Left ventricle myocardium inferior (tissue), 1 donor: ENCODE results near the gene SHISA9. TPM values are rescaled to one million over a fixed set of nuclear protein-coding genes. Genes with fewer than 3 reads are reported as not detected.

Source experiments
- DNase-seq: peaks from one replicate; pipeline ENCODE4 v3.0.0-alpha.2; 2020
- H3K27ac ChIP-seq: fragments of 200-600 bp; replicated peaks from 2 replicates; pipeline ENCODE4 v1.8.0; 2021
- H3K27me3 ChIP-seq: fragments of 200-600 bp; 2 replicates; pipeline ENCODE4 v1.8.0; 2021; ENCODE audit warnings: low read depth
- H3K36me3 ChIP-seq: fragments of 200-600 bp; 2 replicates; pipeline ENCODE4 v1.8.0; 2021
- H3K4me1 ChIP-seq: fragments of 200-600 bp; 2 replicates; pipeline ENCODE4 v1.8.0; 2021
- H3K4me3 ChIP-seq: fragments of 200-600 bp; 2 replicates; pipeline ENCODE4 v1.8.0; 2021; ENCODE audit warnings: mild to moderate bottlenecking, moderate library complexity
- H3K9me3 ChIP-seq: fragments of 200-600 bp; replicated peaks from 2 replicates; pipeline ENCODE4 v1.8.0; 2021
- intact Hi-C: fragments of 100-400 bp; cut with micrococcal nuclease; formaldehyde crosslinking; loops from one replicate; pipeline ENCODE4 v1.11.0; 2022
- total RNA-seq: library from RNA; stranded (reverse); fragmentation: NEBNext Ultra II Directional; extraction: Animal tissue kit (Norgen Biotek cat#: 25700); gene quantifications from one replicate; pipeline ENCODE4 v1.2.1, GENCODE V29; 2021
- TF ChIP-seq, protein P1 (sequence below): fragments of 200-600 bp; IDR thresholded peaks from 2 replicates; pipeline ENCODE4 v1.8.0; 2021; ENCODE audit warnings: antibody characterized with exemption, mild to moderate bottlenecking, borderline replicate concordance
- donor health status: DM: no; HTN: yes; CAD: no; lungs with severe emphysema.

The SHISA9 gene
- total RNA-seq, 1 donor from 2014 or later = 0.30 TPM

DNA sequence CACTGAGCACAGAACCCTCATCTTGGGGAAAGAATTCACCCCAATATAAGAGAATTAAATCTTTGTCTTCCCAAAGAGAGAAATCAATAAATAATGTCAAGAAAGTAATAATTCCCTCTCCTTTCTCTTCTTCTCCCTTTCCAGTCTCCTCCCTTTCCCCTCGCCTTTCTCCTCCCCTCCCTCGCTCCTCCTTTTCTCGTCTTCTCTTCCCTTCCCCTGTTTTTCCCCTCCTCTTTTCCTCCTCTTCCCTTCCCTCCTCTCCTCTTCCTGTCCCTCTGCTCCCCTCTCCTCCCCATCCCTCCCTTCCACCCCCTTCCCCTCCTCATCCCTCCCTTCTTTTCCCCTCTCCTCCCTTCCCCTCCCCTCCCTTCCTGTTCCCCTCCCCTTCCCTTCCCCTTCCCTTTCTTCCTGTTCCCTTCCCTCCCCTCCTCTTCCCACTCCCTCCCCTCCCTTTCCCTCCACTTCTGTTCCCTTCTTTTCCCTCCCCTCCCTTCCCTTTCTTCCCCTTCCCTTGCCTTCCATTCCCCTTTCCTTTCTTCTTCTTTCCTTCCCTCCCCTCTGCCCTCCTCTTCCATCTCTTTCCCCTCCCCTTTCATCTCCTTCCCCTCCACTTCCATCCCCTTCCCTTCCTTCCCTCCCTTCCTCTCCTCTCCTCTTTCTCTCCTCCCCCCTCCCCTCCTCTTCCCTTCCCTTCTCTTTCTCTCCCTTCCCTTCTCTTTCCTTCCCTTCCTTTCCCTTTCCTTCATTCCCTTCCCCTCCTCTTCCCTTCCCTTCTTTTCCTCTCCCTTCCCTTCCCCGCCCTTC, 363.6 kb downstream of the SHISA9 start:
- TF ChIP-seq, protein P1, sequence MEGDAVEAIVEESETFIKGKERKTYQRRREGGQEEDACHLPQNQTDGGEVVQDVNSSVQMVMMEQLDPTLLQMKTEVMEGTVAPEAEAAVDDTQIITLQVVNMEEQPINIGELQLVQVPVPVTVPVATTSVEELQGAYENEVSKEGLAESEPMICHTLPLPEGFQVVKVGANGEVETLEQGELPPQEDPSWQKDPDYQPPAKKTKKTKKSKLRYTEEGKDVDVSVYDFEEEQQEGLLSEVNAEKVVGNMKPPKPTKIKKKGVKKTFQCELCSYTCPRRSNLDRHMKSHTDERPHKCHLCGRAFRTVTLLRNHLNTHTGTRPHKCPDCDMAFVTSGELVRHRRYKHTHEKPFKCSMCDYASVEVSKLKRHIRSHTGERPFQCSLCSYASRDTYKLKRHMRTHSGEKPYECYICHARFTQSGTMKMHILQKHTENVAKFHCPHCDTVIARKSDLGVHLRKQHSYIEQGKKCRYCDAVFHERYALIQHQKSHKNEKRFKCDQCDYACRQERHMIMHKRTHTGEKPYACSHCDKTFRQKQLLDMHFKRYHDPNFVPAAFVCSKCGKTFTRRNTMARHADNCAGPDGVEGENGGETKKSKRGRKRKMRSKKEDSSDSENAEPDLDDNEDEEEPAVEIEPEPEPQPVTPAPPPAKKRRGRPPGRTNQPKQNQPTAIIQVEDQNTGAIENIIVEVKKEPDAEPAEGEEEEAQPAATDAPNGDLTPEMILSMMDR = no peak
- Histone ChIP-seq H3K9me3 (peaks cover 3% of the 10 kb centered on the region), H3K36me3 (no peaks in the 10 kb centered on the region), H3K4me3 (no peak overlapping the region), H3K27ac (no peak overlapping the region), H3K4me1 (no peaks in the 10 kb centered on the region), H3K27me3 (peaks cover 10% of the 10 kb centered on the region)
- intact Hi-C loops = no loop called here
- DNase-seq = no peak

DNA sequence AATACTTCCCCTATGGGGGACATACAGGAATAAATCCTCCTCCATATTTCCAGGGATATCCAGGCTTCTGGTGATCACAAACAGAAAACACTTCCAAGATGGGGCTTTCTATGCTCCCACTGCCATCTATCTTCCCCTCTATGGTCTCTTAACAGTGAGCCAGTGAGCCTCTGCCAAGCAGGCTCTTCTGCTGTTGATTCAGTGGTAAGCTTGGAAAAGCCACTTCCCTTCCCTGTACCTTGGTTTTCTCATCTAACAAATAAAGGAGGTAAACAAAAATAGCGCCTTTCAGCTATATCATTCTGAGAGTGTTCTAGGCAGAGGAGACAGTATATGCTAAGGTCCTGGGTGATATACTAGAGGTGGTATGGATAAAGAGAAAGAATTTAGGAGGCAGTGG, 368.0 kb downstream of the SHISA9 start:
- DNase-seq = no peak
- Histone ChIP-seq H3K9me3 (no peaks in the 10 kb centered on the region), H3K27ac (no peak overlapping the region), H3K4me3 (no peak overlapping the region), H3K27me3 (peaks cover 10% of the 10 kb centered on the region), H3K36me3 (no peaks in the 10 kb centered on the region), H3K4me1 (no peaks in the 10 kb centered on the region)
- intact Hi-C loops = no loop called here
- TF ChIP-seq, protein P1 = no peak

DNA sequence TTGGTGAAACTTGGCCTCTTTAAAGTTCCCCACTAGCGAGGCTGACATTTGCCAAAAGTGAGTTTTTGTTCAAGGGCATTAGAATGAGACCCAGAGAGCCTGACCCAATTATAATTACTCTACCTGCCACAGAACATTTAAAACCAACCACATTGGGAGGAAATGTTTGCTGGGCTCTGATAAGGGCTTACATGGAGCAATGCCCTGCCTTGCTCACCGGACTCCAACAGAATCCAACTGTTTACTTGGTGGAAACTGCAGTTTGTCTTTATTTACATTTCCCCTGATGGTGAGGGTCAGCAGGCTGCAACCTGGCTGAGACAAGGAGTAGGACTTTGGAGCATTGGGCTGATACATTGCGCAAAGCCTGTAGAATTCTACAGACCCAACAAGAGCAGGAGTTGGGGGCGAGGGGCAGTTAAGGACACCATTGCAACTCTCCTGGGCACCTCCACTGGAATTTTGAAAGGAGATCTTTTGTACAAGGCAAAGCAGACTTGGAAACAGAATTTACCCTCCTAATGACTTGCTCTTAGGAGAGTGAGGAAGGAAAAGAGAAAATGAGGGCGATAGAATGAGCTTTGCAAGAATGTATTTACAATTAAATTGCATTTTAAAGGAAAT, 368.6 kb downstream of the SHISA9 start:
- no peak for DNase-seq
- H3K4me3 ChIP-seq = no peak overlapping the region
- H3K27me3 ChIP-seq = peaks cover 10% of the 10 kb centered on the region
- no peaks in the 10 kb centered on the region for H3K4me1 ChIP-seq
- no peak overlapping the region for H3K27ac ChIP-seq
- no peaks in the 10 kb centered on the region for H3K36me3 ChIP-seq
- intact Hi-C loops = no loop called here
- H3K9me3 ChIP-seq = no peaks in the 10 kb centered on the region
- TF ChIP-seq, protein P1 = no peak

DNA sequence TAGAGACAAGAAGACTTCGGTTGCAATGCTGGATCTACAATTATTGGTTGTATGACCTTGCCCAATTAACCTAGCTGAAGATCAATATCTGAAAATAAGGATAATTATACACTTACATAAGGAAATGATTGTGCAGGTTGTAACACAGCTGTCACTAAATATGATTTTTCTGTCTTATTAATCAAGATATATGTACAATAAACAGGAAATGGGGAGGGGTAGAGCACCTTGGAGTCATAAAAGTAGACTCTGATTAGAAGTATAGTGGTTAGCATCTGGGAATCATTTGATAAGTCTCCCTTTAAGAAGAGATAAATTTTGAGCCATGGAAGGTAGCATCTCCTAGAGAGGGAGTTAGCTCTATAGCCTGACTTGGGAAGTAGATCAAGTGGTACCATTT, 369.2 kb downstream of the SHISA9 start:
- Histone ChIP-seq H3K36me3 (no peaks in the 10 kb centered on the region), H3K4me3 (no peak overlapping the region), H3K4me1 (no peaks in the 10 kb centered on the region), H3K27ac (no peak overlapping the region), H3K27me3 (peaks cover 10% of the 10 kb centered on the region), H3K9me3 (no peaks in the 10 kb centered on the region)
- intact Hi-C loops = no loop called here
- TF ChIP-seq, protein P1 = no peak
- no peak for DNase-seq

DNA sequence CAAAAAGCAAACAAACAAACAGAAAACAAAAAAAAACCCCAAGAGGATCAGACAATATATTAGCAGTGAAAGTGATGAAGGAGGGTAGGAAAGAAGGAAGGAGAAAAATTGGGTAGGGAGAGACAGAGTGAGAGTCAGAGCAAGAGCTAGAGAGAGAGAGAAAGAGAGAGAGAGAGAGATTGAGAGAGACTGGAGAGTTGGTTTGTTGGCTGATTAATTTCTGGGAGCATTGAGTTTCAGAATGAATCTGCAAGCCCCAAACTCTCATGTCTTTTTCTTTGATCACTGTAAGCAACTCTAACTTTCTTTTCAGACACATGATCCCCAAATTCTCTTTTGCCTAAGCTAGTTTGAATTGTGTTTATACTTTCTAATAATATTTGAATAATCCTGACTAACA, 388.1 kb downstream of the SHISA9 start:
- TF ChIP-seq, protein P1 = no peak
- no peaks in the 10 kb centered on the region for H3K36me3 ChIP-seq
- H3K9me3 ChIP-seq = no peaks in the 10 kb centered on the region
- peaks cover 29% of the 10 kb centered on the region for H3K27me3 ChIP-seq
- no peaks in the 10 kb centered on the region for H3K4me1 ChIP-seq
- no peak overlapping the region for H3K27ac ChIP-seq
- intact Hi-C loops = no loop called here
- H3K4me3 ChIP-seq = no peak overlapping the region
- DNase-seq = no peak

Other genes with a start within 250 kb of the SHISA9 start
- 12.4 TPM for gene CPPED1, start 97.7 kb upstream of the SHISA9 start, total RNA-seq